HepG2 (cell line): ENCODE measurements around the gene CSH1. TPM values are rescaled to one million over a fixed set of nuclear protein-coding genes. Genes with fewer than 3 reads are reported as not detected.
A peak's percentile ranks its signal among the peaks of the same experiment; 100 is the strongest.

ENCODE experiments used
- BCL3 ChIP-seq: sonication (generic); formaldehyde crosslinking; IDR thresholded peaks from 2 replicates; pipeline ENCODE4 v1.5.1; 2020; ENCODE audit warnings: mild to moderate bottlenecking, missing genetic modification reagents, moderate library complexity
- CBX1 ChIP-seq: IDR thresholded peaks from one replicate; pipeline ENCODE4 v1.6.1; 2016; ENCODE audit warnings: antibody characterized with exemption, low read depth
- CBX5 ChIP-seq: sonication (generic); formaldehyde crosslinking; IDR thresholded peaks from 2 replicates; pipeline ENCODE4 v1.4.0; 2020; ENCODE audit warnings: missing genetic modification reagents, borderline replicate concordance
- CEBPG ChIP-seq: IDR thresholded peaks from 2 replicates; pipeline ENCODE4 v1.6.1; 2016
- CREBL2 ChIP-seq: sonication (generic); formaldehyde crosslinking; IDR thresholded peaks from 2 replicates; pipeline ENCODE4 v1.8.1; 2023; ENCODE audit warnings: missing genetic modification reagents, mild to moderate bottlenecking, borderline replicate concordance
- EZH2 ChIP-seq: conservative IDR thresholded peaks from 2 replicates; pipeline ENCODE4 v1.6.1; 2012; ENCODE audit warnings: mild to moderate bottlenecking, low read depth, low read length, moderate library complexity
- HOMEZ ChIP-seq: IDR thresholded peaks from 2 replicates; pipeline ENCODE4 v1.6.1; 2016; ENCODE audit warnings: low read depth
- NFATC3 ChIP-seq: sonication (generic); formaldehyde crosslinking; IDR thresholded peaks from 2 replicates; pipeline ENCODE4 v1.5.1; 2020; ENCODE audit warnings: mild to moderate bottlenecking, missing genetic modification reagents
- NR2F1 ChIP-seq, 2 experiments: fragments of 450-650 bp in 1 of 2; formaldehyde crosslinking in 1 of 2; IDR thresholded peaks; 2 replicates each; pipeline versions ENCODE4 v1.5.0 to v1.6.1; 2016 to 2020; ENCODE audit warnings: mild to moderate bottlenecking in 1 of 2, missing compliant biosample characterization in 1 of 2, missing genetic modification reagents in 1 of 2, moderate library complexity in 1 of 2
- PBX3 ChIP-seq: sonication (generic); formaldehyde crosslinking; IDR thresholded peaks from 2 replicates; pipeline ENCODE4 v1.8.1; 2023; ENCODE audit warnings: missing genetic modification reagents, inconsistent platforms, borderline replicate concordance
- SRF ChIP-seq: IDR thresholded peaks from 2 replicates; pipeline ENCODE4 v1.6.1; 2011; ENCODE audit warnings: mild to moderate bottlenecking, low read depth, low read length, moderate library complexity
- TRIM24 ChIP-seq: sonication (generic); formaldehyde crosslinking; IDR thresholded peaks from 2 replicates; pipeline ENCODE4 v1.8.0; 2022; ENCODE audit warnings: mild to moderate bottlenecking, missing genetic modification reagents
- WIZ ChIP-seq: sonication (generic); formaldehyde crosslinking; IDR thresholded peaks from 2 replicates; pipeline ENCODE4 v1.5.1; 2020; ENCODE audit warnings: mild to moderate bottlenecking, missing genetic modification reagents
- ZBTB3 ChIP-seq: sonication (generic); formaldehyde crosslinking; IDR thresholded peaks from 2 replicates; pipeline ENCODE4 v1.4.0; 2020; ENCODE audit warnings: low read depth, mild to moderate bottlenecking, moderate library complexity, missing genetic modification reagents, borderline replicate concordance
- ZFP62 ChIP-seq: sonication (generic); formaldehyde crosslinking; IDR thresholded peaks from 2 replicates; pipeline ENCODE4 v1.4.0; 2020; ENCODE audit warnings: missing genetic modification reagents
- ZNF383 ChIP-seq: sonication (generic); formaldehyde crosslinking; IDR thresholded peaks from 2 replicates; pipeline ENCODE4 v1.4.0; 2020; ENCODE audit warnings: missing genetic modification reagents, mild to moderate bottlenecking, borderline replicate concordance
- ZNF513 ChIP-seq: sonication (generic); formaldehyde crosslinking; conservative IDR thresholded peaks from 2 replicates; pipeline ENCODE4 v1.5.0; 2020; ENCODE audit warnings: missing genetic modification reagents
- ZNF703 ChIP-seq: sonication (generic); formaldehyde crosslinking; IDR thresholded peaks from 2 replicates; pipeline ENCODE4 v1.5.1; 2020; ENCODE audit warnings: missing genetic modification reagents, mild to moderate bottlenecking, moderate library complexity, borderline replicate concordance
- ZNF740 ChIP-seq: sonication (generic); formaldehyde crosslinking; IDR thresholded peaks from 2 replicates; pipeline ENCODE4 v1.4.0; 2020; ENCODE audit warnings: missing genetic modification reagents
- ZNF749 ChIP-seq: sonication (generic); formaldehyde crosslinking; IDR thresholded peaks from 2 replicates; pipeline ENCODE4 v1.8.0; 2022; ENCODE audit warnings: mild to moderate bottlenecking, missing genetic modification reagents, moderate library complexity, borderline replicate concordance
- ZSCAN9 ChIP-seq: IDR thresholded peaks from 2 replicates; pipeline ENCODE4 v1.6.1; 2016; ENCODE audit warnings: borderline replicate concordance
- ZUFSP ChIP-seq: sonication (generic); formaldehyde crosslinking; IDR thresholded peaks from 2 replicates; pipeline ENCODE4 v1.9.0; 2021; ENCODE audit warnings: missing genetic modification reagents, mild to moderate bottlenecking, borderline replicate concordance
- polyA plus RNA-seq, 8 experiments: library from polyadenylated mRNA; depleted of rRNA in 3 of 8; stranded (reverse) in 7 of 8; unstranded in 1 of 8; fragments of >200 nt; fragmentation: Illumina TruSeq in 4 of 8; extraction: Trizol in 4 of 8; gene quantifications; 2 replicates each; pipeline versions ENCODE4 v1.2.1 to v1.2.3, GENCODE V29; 2011 to 2016; ENCODE audit warnings: low read depth in 4 of 8, missing spikeins in 1 of 8, mixed read lengths in 1 of 8; ENCODE audit not compliant: insufficient read depth in 1 of 8
- total RNA-seq, 5 experiments: library from RNA; depleted of rRNA; stranded (reverse); fragments of >200 nt; fragmentation: Illumina TruSeq; extraction: Trizol; gene quantifications; 2 replicates each; pipeline ENCODE4 v1.2.3, GENCODE V29; 2016; ENCODE audit warnings: low read depth in 1 of 5

Gene CSH1
- total and polyA plus RNA-seq, 2 of the 13 experiments (the other 11 are each of a cell fraction or from before 2014, with no cell fraction given): not detected

GRCh38 chr17:63854709-63855108, 41.7 kb downstream of the CSH1 start (continued):
- TF ChIP-seq SRF (no peak), ZNF383 (CRISPR knock-in tag) (no peak), CREBL2 (CRISPR knock-in tag) (no peak), BCL3 (peak; percentile 46; the same call in 1 of the 2 replicates), ZNF513 (CRISPR knock-in tag) (no peak), EZH2 (no peak), NR2F1 (CRISPR knock-in tag; IDR thresholded peaks at IDR 0.05) (no peak), ZNF740 (CRISPR knock-in tag) (no peak), ZSCAN9 (CRISPR knock-in tag) (no peak), CEBPG (CRISPR knock-in tag) (no peak), ZUFSP (CRISPR knock-in tag) (no peak), CBX5 (CRISPR knock-in tag) (no peak), HOMEZ (CRISPR knock-in tag) (no peak), WIZ (no peak), CBX1 (no peak), TRIM24 (CRISPR knock-in tag) (no peak), ZNF703 (CRISPR knock-in tag) (no peak), ZNF749 (CRISPR knock-in tag) (no peak), ZFP62 (CRISPR knock-in tag) (no peak), NFATC3 (CRISPR knock-in tag) (no peak), ZBTB3 (CRISPR knock-in tag) (no peak), PBX3 (CRISPR knock-in tag) (no peak)
